ENCODE results near the gene NUP37.

The NUP37 gene

DNA sequence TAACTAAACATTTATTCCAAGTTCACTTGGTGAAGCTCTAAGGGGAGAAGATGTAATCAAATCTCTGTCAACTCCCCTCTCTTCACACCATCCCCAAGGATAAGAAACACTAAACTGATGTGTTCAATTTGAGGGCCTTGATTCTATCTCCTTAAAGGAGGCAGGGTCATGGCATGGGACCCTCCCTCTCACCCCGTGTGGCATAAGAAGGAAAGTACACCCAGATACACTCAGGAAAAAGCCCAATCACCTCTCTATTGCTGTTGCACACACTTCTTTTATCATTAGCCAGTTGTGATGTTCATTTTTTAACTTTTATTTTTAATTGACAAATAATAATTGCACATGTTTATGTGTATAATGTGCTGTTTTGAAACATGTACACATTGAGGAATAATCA is 93.2 kb downstream of the NUP37 start:
- no peak for DNase-seq

GRCh38 chr12:102024765-102025164 is 95.1 kb downstream of the NUP37 start:
- DNase-seq = no peak

DNA sequence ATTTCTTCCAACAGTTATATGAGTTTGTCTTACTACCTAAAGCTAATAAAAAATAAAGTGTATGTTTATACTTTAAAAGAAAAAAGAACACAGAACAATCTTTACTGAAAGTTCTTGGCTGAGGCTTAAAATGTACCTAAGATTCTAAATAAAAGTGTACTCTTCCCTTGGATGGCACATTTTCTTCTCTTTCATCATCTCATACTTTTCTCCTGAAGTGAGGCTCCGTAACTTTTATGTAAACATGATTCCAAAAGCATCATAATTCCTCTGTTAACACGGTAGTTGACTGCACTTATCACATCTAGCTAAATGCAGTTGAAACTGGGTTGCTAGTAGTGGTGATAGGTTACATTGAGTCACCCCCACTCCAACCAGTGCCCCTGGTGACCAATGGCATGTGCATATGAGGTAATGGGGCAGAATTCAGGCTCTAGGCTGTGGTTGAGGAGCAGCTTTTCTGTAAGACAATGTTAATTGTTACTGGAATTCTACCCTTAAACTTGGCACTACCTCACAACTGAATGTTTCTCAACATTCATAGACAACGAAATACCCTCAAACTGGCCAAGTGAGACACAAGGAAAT is 96.5 kb downstream of the NUP37 start:
- DNase-seq = no peak

Data from C1 segment of cervical spinal cord (tissue), 14 donors.